Measurements from ENCODE around the gene TENT5A.

- TF ChIP-seq CTCF (IDR thresholded peaks at IDR 0.05) (no peak), REST (IDR thresholded peaks at IDR 0.05; ENCODE audit: insufficient read depth in 1 of 2, low read depth in 2 of 2, low read length in 1 of 2) (no peak), TCF7L2 (IDR thresholded peaks at IDR 0.05; ENCODE audit: low read depth, low read length) (no peak), POLR2AphosphoS5 (IDR thresholded peaks at IDR 0.05; ENCODE audit: low read depth, low read length) (no peak), SIN3A (IDR thresholded peaks at IDR 0.05; ENCODE audit: borderline replicate concordance, insufficient read depth, low read depth, low read length) (no peak)
Observed at GRCh38 chr6:81773887-81774286, 21.4 kb upstream of the TENT5A start.

All from Panc1 (cell line).